ENCODE measurements around the gene ARL16.

The ARL16 gene

DNA sequence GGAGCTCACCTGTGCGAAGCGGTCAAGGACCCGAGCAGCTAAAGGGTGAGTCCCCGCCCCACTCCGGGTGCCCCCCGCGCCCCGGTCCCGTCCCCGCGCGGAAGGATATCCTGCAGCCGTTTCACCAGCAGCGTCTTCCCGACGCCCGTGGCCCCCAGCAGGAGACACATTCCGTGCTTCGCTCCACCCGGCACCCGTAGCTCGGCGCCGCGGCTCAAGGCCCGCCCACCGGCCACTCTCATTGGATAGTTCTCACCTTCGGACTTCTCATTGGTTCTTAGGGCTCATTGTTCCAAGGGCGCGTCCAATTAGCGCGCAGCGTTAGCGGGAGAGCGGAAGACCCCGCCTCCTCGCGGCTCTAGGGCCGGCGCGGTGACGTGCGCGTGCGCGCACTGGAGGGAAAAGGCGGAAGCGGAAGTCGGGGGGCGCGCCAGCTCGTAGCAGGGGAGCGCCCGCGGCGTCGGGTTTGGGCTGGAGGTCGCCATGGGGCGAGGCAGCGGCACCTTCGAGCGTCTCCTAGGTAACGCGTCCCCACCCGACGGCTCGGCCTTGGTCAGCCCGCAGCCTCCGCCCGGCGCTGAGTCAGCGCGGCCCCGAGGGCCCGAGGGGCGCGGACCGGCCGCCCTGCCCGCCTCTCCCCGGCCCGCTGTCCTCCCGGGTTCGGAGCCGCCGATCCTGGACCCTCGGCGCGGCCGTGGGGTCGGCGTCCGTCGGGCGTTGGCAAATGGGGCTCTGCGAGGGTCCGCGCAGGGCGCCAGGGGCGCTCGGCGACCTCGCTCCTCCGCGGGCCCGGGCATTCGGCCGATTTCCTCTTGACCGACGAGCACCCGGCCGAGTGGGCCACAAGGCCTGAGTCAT, at the start of gene ARL16, which contains the start of gene HGS:
Gene ARL16 (minus strand): TSS at position 214 of the 858 bp plus-strand sequence. CDS start 44 bp downstream, at position 170.
Gene HGS (plus strand): TSS at position 428 of the 858 bp plus-strand sequence. CDS start 56 bp downstream, at position 484.
- peak; percentile 97 to 98 for DNase-seq

- no peak for DNase-seq
Observed at GRCh38 chr17:81727324-81728031, 43.9 kb upstream of the ARL16 start.

DNA sequence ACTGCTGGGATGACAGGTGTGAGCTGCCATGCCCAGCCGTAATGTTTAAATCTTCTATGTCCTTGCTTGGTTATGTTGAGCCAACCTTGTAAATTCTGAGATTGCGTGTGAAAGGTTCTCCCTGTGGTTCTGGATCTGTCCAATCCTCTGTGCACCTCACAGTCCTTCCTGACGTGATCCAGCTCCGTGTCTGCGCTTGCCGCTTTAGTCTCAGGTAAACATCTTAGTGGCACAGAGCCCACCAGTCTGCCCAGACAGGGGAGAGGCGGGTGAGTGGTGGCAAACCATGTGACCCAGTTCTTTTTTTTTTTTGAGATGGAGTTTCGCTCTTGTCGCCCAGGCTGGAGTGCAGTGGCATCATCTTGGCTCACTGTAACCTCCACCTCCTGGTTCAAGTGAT, 42.4 kb upstream of the ARL16 start:
- DNase-seq = no peak

- no peak for DNase-seq
Observed at GRCh38 chr17:81725439-81725838, 41.8 kb upstream of the ARL16 start.

DNA sequence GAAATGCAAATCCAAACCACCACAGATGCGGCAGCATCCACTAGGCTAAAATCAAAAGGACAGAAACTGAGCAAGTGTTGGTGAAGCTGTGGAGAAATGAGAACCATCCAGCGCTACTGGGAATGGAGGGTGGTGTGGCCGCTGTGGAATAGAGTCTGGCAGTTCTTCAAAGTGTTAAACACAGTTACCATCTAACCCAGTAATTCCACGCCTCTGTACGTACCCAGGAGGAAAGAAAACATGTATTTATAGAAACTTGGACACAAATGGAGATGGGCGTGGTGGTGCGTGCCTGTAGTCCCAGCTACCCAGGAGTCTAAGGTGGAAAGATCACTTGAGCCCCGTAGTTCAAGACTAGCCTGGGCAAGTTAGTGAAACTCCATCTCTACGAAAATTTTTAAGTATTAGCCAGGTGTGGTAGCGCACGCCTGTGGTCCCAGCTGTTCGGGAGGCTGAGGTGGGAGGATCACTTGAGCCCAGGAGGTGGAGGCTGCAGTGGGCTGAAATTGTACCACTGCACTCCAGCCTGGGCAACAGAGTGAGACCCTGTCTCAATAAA, 40.1 kb upstream of the ARL16 start:
- DNase-seq = no peak

DNA sequence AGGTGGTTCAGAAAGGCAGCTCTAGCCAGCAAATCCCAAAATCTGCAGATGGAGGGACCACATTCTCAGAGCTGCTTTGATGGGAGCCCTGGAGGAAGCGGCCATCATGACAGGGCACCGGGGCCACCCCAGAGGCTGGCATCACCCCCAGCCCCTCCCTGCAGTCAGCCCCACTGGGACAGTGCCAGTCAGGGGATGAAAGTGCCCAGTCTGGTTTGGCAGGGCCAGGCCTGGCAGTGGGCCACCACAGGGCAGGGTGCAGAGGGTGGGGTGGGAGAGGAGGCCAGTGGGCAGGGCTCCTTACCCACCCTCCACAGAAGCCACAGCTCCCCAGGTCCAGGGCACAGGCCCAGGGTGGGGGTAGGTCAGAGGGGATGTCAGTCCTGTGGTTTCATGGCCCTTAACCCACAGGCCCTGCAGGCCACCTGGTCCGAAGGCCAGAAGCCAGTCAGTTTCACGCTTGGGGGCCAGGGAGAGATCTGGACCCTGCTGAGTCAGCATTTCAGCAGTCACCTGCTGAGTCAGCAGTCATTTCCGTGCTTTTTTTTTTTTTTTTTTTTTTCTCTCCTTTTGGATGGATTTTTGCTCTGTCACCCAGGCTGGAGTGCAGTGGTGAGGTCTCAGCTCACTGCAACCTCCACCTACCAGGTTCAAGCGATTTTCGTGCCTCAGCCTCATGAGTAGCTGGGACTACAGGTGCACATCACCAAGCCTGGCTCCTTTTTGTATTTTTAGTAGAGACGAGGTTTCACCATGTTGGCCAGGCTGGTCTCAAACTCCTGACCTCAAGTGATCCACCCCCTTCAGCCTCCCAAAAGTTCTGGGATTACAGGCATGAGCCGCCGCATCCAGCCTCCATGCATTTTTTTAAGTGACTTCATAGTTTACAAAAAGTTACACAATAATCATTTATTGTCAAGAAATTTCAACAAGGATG, 38.9 kb upstream of the ARL16 start:
- no peak for DNase-seq

DNA sequence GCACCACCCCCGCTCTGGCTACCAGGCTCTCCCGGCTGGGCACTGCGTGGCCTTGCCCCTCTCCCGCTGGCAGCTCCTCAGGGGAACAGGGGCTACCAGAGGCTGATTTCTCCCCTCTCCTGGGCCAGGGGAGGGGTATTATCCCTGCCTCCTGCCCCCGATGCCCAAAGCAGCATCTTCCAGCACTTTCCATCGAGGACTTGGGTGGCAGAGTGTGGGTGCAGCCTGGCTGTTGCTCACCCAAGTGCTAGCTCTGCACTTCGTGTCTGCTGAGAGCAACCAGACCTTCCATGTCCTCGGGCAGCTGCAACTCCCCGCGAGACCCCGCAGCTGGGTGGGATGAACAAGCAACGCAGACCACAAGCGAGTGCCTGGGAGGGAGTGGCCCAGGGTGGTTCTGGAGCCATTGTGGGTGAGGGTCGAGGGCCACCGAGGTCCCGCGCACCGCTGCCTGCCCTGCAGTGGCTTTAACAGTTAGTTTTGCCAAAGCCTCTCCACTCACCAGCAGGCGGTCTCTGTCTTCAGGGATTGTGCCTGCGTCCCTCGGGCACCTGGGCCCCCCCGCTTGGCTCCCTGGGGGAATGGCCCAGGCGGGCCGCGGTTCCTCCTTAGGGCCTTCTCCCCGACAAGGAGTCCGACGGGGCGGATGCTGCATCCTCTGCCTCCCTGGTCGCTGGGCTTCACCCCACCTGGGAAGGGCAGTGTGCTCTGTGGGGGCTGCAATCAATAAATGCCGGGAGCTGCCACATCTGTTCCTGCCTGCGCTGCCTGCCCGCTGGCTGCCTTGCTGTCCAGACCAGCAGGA, 36.9 kb upstream of the ARL16 start:
- DNase-seq = no peak

- DNase-seq = no peak
Observed at GRCh38 chr17:81719410-81720266, 36.0 kb upstream of the ARL16 start.

GRCh38 chr17:81717766-81718089, 34.1 kb upstream of the ARL16 start:
- DNase-seq = no peak

GRCh38 chr17:81717049-81717765, 33.6 kb upstream of the ARL16 start:
- no peak for DNase-seq

- no peak for DNase-seq
Observed at GRCh38 chr17:81716674-81716996, 33.0 kb upstream of the ARL16 start.

- DNase-seq = no peak
Observed at GRCh38 chr17:81715872-81716673, 32.5 kb upstream of the ARL16 start.

GRCh38 chr17:81715107-81715871, 31.7 kb upstream of the ARL16 start:
- no peak for DNase-seq

DNA sequence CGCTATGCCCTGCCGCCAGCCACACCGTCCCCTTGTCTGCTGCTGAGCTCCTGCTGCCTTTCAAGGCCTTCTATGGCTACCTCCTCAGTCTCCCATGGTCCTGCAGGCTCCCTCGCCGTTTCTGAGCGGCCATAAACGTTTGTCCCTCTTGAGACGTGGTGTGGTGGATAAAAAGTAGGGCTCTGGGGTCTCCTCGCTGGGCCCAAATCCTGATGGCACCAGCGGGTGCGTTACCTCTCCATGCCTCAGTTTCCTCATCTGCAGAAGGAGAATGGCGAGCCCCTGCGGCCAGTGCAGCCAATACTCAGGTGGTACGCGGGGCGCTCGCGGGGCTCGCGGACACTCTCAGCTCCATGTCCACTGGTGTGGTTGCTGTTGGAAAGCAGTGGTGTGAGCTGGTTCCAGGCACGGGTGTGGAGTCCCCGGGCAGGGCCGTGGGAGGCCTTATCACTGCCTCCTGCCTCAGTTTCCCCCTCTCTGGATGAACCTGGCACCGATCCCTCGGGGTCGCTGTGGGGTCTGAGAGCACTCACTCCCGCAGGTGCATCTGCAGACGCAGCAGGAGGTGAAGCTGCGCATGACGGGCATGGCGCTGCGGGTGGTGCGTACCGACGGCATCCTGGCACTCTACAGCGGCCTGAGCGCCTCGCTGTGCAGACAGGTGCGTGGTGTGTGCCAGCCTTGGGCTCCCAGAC, 31.0 kb upstream of the ARL16 start:
- DNase-seq = no peak

GRCh38 chr17:81713556-81714411, 30.2 kb upstream of the ARL16 start:
- no peak for DNase-seq

- no peak for DNase-seq
Observed at GRCh38 chr17:81713004-81713555, 29.5 kb upstream of the ARL16 start.

Measured in NCI-H187 (cell line).